ENCODE results near the gene TCEAL6.
"Not testable (repeated sequence)": the region's sequence is repeated elsewhere in the genome, so short reads cannot be mapped to it uniquely, and the experiment has no call there.

The TCEAL6 gene

DNA sequence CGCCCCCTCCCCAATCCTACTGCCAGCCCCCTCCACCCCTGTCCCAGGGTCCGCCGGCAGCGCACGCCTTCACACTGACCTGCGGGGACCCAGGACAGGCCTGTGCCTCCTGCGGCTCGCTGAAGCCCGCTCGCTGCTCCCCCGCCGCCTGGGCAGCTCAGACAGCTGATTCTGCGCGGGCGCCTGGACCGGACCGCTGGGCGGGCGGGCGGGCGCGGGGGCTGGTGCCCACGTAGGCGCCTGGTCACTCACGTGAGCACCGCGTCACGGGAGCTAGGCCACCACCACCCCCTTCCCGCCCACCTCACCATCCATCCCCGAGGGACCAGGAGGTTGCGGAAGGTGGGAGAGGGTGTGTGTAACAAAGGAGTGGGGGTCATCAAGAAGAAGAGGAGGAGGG, at the start of gene TCEAL6:
Gene TCEAL6 (minus strand): TSS at position 208 of the 400 bp plus-strand sequence.
- DNase-seq (ENCODE audit: low read depth in 2 of 2, low spot score in 1 of 2) = not testable (repeated sequence)

- DNase-seq (ENCODE audit: low read depth in 2 of 2, low spot score in 1 of 2) = no peak
These were observed 43.9 kb upstream of the TCEAL6 start for GRCh38 chrX:102185967-102186720.

- DNase-seq (ENCODE audit: low read depth in 2 of 2, low spot score in 1 of 2) = peak in 1 of 2 donors; percentile 6
These were observed 13.5 kb upstream of the TCEAL6 start, which contains the start of gene BEX5 for GRCh38 chrX:102155806-102156179. BEX5 (minus strand) TSS chrX:102155977; CDS start chrX:102154265, 1,712 bp downstream.

DNA sequence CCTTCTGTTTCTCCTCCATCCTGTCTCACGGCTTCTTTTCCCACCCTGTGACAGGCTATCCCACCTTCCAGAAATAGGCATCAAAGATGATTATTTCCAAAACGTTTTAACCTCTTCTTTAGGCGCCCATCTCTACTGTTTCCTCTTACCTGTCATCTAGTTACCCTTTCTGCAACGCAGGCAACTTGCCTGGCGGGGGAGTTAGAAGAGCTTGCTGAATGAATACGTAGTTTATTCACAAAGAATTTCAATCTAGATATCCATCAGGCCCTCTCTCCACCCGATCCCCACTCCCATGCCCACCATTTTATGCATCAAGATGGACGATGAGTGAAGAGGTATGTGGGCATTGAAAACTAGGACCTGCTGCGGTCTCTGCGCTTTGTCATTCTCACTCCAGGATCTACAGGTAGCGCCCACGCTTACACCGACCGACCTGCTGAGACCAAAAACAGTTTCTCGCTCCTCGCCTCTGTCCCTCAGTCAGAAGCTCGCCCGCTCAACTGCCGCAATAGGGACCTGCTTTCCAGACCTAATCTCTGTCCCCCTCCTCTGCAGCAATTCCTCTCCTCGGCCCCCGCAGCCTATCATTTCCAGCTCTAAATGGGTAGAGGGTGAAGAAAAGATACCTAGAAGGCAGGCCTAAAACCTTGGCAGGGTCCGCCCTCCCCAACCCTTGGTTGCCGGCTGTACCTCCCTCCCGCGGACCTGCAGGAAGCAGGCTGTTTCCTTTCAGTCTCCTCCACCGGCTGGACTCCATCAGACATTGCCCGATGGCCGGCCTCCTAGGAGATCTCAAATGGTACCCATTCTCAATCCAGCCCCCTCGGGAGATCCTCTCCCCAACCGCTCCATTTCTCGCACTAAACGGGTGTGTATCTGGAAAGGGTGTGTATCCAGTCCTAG, 12.9 kb upstream of the TCEAL6 start:
- DNase-seq (ENCODE audit: low read depth in 2 of 2, low spot score in 1 of 2) = no peak

GRCh38 chrX:102154218-102154860, 12.1 kb upstream of the TCEAL6 start:
- DNase-seq (ENCODE audit: low read depth in 2 of 2, low spot score in 1 of 2) = no peak

DNA sequence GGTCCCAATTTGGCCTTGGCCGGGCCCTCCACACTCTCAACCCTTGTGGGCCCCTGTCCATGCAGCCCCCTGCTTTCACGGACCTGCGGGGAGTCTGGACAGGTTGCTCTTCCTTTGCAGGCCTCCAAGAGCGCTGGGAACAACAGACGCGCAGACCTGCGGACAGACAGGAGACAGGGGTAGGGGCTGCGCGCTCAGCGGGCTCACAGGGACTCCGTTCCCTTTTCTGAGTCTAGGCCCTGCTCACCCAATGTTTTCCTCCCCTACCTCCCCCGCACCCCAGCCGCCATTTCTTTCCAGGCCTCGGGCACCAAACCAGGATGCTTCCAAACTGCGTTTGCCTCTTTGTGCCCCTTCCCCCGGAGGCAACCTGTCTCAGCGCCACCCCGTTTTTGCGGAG, 650 bp downstream of the TCEAL6 start:
- not testable (repeated sequence) for DNase-seq (ENCODE audit: low read depth in 2 of 2, low spot score in 1 of 2)

GRCh38 chrX:102140876-102141275, 1.4 kb downstream of the TCEAL6 start:
- not testable (repeated sequence) for DNase-seq (ENCODE audit: low read depth in 2 of 2, low spot score in 1 of 2)

GRCh38 chrX:102138064-102138463, 4.2 kb downstream of the TCEAL6 start:
- DNase-seq (ENCODE audit: low read depth in 2 of 2, low spot score in 1 of 2) = no peak

- DNase-seq (ENCODE audit: low read depth in 2 of 2, low spot score in 1 of 2) = no peak
These were observed 12.8 kb downstream of the TCEAL6 start for GRCh38 chrX:102129473-102129872.

DNA sequence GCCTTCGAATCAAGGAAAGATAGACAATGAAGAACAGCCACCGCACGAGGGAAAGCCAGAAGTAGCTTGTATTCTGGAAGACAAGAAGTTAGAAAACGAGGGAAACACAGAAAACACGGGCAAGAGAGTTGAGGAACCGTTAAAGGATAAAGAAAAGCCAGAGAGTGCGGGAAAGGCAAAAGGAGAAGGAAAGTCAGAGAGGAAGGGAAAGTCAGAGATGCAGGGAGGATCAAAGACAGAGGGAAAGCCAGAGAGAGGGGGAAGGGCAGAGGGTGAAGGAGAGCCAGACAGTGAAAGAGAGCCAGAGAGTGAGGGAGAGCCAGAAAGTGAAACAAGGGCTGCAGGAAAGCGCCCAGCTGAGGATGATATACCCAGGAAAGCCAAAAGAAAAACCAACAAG, 15.4 kb downstream of the TCEAL6 start:
- no peak for DNase-seq (ENCODE audit: low read depth in 2 of 2, low spot score in 1 of 2)

GRCh38 chrX:102126080-102126818, 16.0 kb downstream of the TCEAL6 start:
- not testable (repeated sequence) for DNase-seq (ENCODE audit: low read depth in 2 of 2, low spot score in 1 of 2)

GRCh38 chrX:102125436-102125835, 16.8 kb downstream of the TCEAL6 start, which contains the start of gene TCEAL2:
TCEAL2 (plus strand) TSS chrX:102125679; CDS start chrX:102126831, 1,152 bp downstream.
- DNase-seq (ENCODE audit: low read depth in 2 of 2, low spot score in 1 of 2) = not testable (repeated sequence)

- DNase-seq (ENCODE audit: low read depth in 2 of 2, low spot score in 1 of 2) = not testable (repeated sequence)
These were observed 17.3 kb downstream of the TCEAL6 start for GRCh38 chrX:102125014-102125413.

DNA sequence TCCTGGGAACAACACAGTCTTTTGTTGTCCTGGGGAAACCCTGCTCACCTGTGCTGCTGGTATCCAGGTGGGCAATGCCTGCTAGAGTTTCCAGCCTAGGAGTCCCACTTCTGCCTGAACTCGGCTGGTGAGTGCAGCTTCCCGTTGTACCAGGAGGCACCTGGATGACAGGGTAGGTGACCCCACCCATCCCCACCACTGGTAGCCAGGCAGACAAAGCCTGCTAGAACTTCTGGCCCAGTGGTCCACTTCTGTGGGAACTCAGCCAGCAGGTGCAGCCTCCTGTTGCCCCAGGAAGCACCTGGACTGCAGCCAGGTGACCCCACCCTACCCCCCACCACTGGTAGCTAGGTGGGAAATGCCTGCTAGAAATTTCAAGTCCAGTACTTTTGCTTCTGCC, 26.5 kb downstream of the TCEAL6 start:
- DNase-seq (ENCODE audit: low read depth in 2 of 2, low spot score in 1 of 2) = no peak

DNA sequence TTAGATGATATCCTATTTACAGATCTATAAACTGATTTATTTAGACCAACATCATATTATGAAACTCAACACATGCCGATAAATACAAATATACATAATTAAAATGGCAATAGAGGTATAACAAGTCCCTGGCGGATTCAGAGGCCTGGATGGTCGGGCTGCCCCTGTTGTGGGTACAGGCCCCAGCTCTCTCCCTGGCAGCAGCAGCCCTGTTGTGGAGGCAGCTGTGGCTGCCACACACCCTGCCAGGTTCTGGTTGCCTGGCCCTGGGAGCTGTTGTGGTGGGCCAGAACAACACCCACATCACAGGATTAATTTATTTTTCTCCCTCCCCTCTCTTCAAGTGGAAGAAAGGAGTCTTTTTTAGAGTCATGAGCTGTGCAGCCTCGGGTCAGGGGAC, 28.9 kb downstream of the TCEAL6 start:
- DNase-seq (ENCODE audit: low read depth in 2 of 2, low spot score in 1 of 2) = no peak

Data from stimulated activated CD8-positive, alpha-beta memory T cell treated with anti-CD3 and anti-CD28 coated beads, Interleukin-4, amount 100 ng/mL, for 1 hour (primary cell).